GM19372 (cell line): ENCODE measurements around the gene SALL3.

Experiments used
- ATAC-seq: cut with Tn5 transposase; IDR thresholded peaks from one replicate; pipeline ENCODE4 v1.9.1; 2021; ENCODE audit warnings: mild to moderate bottlenecking, low read depth, moderate library complexity; ENCODE audit not compliant: unreplicated experiment

SALL3 gene

GRCh38 chr18:78998371-78999071 lies 18.9 kb downstream of the SALL3 start:
- ATAC-seq, result no peak

GRCh38 chr18:78999939-79000338 lies 20.3 kb downstream of the SALL3 start:
- no peak for ATAC-seq

GRCh38 chr18:79000997-79001396 lies 21.4 kb downstream of the SALL3 start:
- ATAC-seq, result no peak

- ATAC-seq, result no peak
Measured at GRCh38 chr18:79005653-79006052, 26.0 kb downstream of the SALL3 start.

- ATAC-seq, result no peak
Measured at GRCh38 chr18:79006106-79006795, 26.6 kb downstream of the SALL3 start.

GRCh38 chr18:79007440-79007839 lies 27.8 kb downstream of the SALL3 start:
- ATAC-seq, result no peak

GRCh38 chr18:79008356-79008940 lies 28.8 kb downstream of the SALL3 start:
- no peak for ATAC-seq

GRCh38 chr18:79010802-79011201 lies 31.2 kb downstream of the SALL3 start:
- ATAC-seq, result no peak

GRCh38 chr18:79011300-79011870 lies 31.8 kb downstream of the SALL3 start:
- ATAC-seq, result no peak

- no peak for ATAC-seq
Measured at GRCh38 chr18:79013869-79014268, 34.3 kb downstream of the SALL3 start.

GRCh38 chr18:79018911-79019310 lies 39.3 kb downstream of the SALL3 start:
- ATAC-seq, result no peak

GRCh38 chr18:79019881-79020280 lies 40.3 kb downstream of the SALL3 start:
- ATAC-seq, result no peak

GRCh38 chr18:79022603-79023002 lies 43.0 kb downstream of the SALL3 start:
- ATAC-seq, result no peak

GRCh38 chr18:79026491-79026890 lies 46.9 kb downstream of the SALL3 start:
- ATAC-seq, result no peak

- no peak for ATAC-seq
Measured at GRCh38 chr18:79030680-79031079, 51.1 kb downstream of the SALL3 start.

GRCh38 chr18:79042276-79042675 lies 62.7 kb downstream of the SALL3 start:
- no peak for ATAC-seq

GRCh38 chr18:79043288-79043687 lies 63.7 kb downstream of the SALL3 start:
- ATAC-seq, result no peak

GRCh38 chr18:79046522-79046921 lies 66.9 kb downstream of the SALL3 start:
- no peak for ATAC-seq

GRCh38 chr18:79047556-79048244 lies 68.1 kb downstream of the SALL3 start:
- no peak for ATAC-seq

- ATAC-seq, result no peak
Measured at GRCh38 chr18:79048245-79048632, 68.6 kb downstream of the SALL3 start.

GRCh38 chr18:79049506-79049905 lies 69.9 kb downstream of the SALL3 start:
- ATAC-seq, result no peak
